T-cell (primary cell): Measurements from ENCODE around the gene CLASP1. TPM values are rescaled to one million over a fixed set of nuclear protein-coding genes. Genes with fewer than 3 reads are reported as not detected.
"Not testable (repeated sequence)": the region's sequence is repeated elsewhere in the genome, so short reads cannot be mapped to it uniquely, and the experiment has no call there.

Experiments used
- ATAC-seq, 4 experiments: fragments of 200-7000 bp in 3 of 4; fragments of 150-1000 bp in 1 of 4; cut with Tn5 transposase; replicated peaks in 1 of 4; 1 replicate in 3 of 4; 2 replicates in 1 of 4; pipeline ENCODE4 v1.10.0; 2021; ENCODE audit warnings: moderate library complexity in 3 of 4, mild to moderate bottlenecking in 2 of 4, moderate number of reproducible peaks in 1 of 4
- CTCF ChIA-PET, 2 donors: fragments of 300-600 bp; sonication (Branson Sonifier 250); formaldehyde crosslinking; loops; one replicate each; lab custom pipeline; 2022; ENCODE audit warnings: antibody characterized with exemption in 2 of 2; lab: Charles Lee
- POLR2A ChIA-PET, 2 donors: fragments of 300-600 bp; sonication (Branson Sonifier 250); formaldehyde crosslinking; loops; one replicate each; lab custom pipeline; 2022; ENCODE audit warnings: antibody characterized with exemption in 2 of 2; lab: Charles Lee
- DNase-seq, 35 experiments: peaks; one replicate each; pipeline versions ENCODE4 v3.0.0 to v3.0.0-alpha.2; 2013 to 2023
- H3K27ac ChIP-seq: one replicate; pipeline ENCODE4 v1.5.1; 2013; ENCODE audit warnings: low read length
- H3K27me3 ChIP-seq, 2 experiments: replicated peaks in 1 of 2; 1 replicate in 1 of 2; 2 replicates in 1 of 2; pipeline versions ENCODE4 v1.6.1 to v1.7.0; 2013; ENCODE audit warnings: low read length in 1 of 2, mixed read lengths in 1 of 2; ENCODE audit not compliant: control insufficient read depth in 2 of 2, insufficient read depth in 2 of 2; ENCODE audit errors: extremely low read depth in 1 of 2
- H3K36me3 ChIP-seq, 2 donors: 1 replicate in 1 of 2; 2 replicates in 1 of 2; pipeline versions ENCODE4 v1.6.1 to v1.7.0; 2013; ENCODE audit warnings: low read length in 1 of 2; ENCODE audit not compliant: control insufficient read depth in 2 of 2, insufficient read depth in 1 of 2; ENCODE audit errors: extremely low read depth in 1 of 2
- H3K4me1 ChIP-seq, 2 experiments: 1 replicate in 1 of 2; 2 replicates in 1 of 2; pipeline versions ENCODE4 v1.6.1 to v1.7.0; 2013; ENCODE audit warnings: low read length in 2 of 2, mixed read lengths in 1 of 2; ENCODE audit not compliant: insufficient read depth in 2 of 2, control insufficient read depth in 1 of 2; ENCODE audit errors: extremely low read depth in 1 of 2
- H3K4me3 ChIP-seq, 2 donors: 1 replicate in 1 of 2; 2 replicates in 1 of 2; pipeline versions ENCODE4 v1.5.1 to v1.7.0; 2013; ENCODE audit warnings: mild to moderate bottlenecking in 2 of 2, low read length in 1 of 2, moderate library complexity in 1 of 2; ENCODE audit not compliant: control insufficient read depth in 1 of 2; ENCODE audit errors: extremely low read depth in 1 of 2
- H3K9me3 ChIP-seq: 2 replicates; pipeline ENCODE4 v1.7.0; 2013
- H3K27ac Mint-ChIP-seq, 2 donors: one replicate each; pipeline ENCODE4 v1.8.0; 2020 to 2021; ENCODE audit warnings: mild to moderate bottlenecking in 2 of 2, mixed read lengths in 2 of 2
- H3K27me3 Mint-ChIP-seq, 2 donors: one replicate each; pipeline ENCODE4 v1.8.0; 2021 to 2022; ENCODE audit warnings: mixed read lengths in 2 of 2
- H3K36me3 Mint-ChIP-seq: one replicate; pipeline ENCODE4 v1.8.0; 2021; ENCODE audit warnings: mixed read lengths
- H3K4me1 Mint-ChIP-seq, 3 donors: one replicate each; pipeline ENCODE4 v1.8.0; 2020 to 2022; ENCODE audit warnings: mixed read lengths in 3 of 3, mild to moderate bottlenecking in 1 of 3
- H3K4me3 Mint-ChIP-seq, 3 donors: one replicate each; pipeline ENCODE4 v1.8.0; 2020 to 2022; ENCODE audit warnings: mild to moderate bottlenecking in 3 of 3, mixed read lengths in 3 of 3, moderate library complexity in 3 of 3
- H3K9me3 Mint-ChIP-seq, 3 donors: one replicate each; pipeline ENCODE4 v1.8.0; 2020 to 2022; ENCODE audit warnings: mixed read lengths in 3 of 3
- WGBS: methylation state at CpG from one replicate; pipeline ENCODE4 v1.1.5; 2013; ENCODE audit warnings: missing lambda C conversion rate; ENCODE audit not compliant: insufficient coverage; 5-methylcytosine and 5-hydroxymethylcytosine counted together
- total RNA-seq, 35 experiments: library from RNA in 6 of 35; stranded (reverse) in 6 of 35; fragments of 120-200 nt in 1 of 35; gene quantifications; one replicate each; pipeline versions ENCODE4 v1.2.1 to v1.2.4 and lab custom pipeline; 2013 to 2026

CLASP1 gene
- total RNA-seq, 5 donors from 2014 or later (not counting 1 experiment from before 2014, with no cell fraction given) = 57.8 to 72.8 (median 65.1) TPM

DNA sequence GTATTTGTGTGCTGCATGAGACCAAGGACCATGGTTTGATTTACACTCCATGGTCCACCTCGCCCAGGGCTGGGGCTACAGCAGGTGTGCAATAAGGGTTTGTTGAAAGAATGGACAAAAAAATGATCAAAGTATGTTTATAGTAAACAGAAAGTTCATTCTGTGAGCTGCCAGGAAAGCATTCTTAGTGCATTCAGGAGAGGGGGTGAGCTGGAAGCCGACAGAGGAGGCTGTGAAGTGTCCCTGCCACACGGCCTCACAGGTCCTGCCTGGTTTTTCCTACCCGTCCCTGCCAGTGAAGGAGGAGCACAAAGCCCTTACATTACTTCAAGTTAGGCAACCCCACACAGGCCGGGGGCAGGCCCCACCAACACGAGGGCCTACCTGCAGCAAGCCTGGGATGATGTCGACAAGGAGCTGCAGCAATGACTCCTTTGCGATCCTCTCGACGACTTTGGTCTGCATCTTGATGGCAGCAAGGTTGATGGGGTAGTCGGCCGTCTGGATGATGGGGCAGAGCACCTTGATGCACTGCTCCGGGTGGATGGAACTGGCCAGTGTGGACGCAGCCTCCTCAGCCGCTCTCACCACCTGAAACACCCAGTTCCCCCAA lies 301.0 kb downstream of the CLASP1 start:
- no peak for ATAC-seq

DNA sequence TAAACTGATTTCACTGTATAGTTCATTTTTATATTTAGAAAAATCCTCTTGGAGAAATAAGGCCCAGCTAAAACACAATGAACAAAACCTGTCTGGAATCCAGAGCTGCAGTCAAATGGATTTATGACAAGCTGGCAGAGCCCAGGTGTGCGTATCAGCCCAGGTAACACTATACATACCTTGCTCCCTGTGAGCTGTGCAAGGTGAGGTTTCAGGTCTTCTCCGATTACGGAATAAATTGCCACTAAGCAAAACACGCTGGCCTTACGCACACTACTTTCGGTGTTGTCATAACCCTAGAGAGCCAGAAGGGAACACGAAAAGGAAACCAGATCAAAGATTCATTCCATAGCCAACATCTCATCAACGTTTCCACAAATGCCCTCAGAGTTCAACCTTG lies 302.4 kb downstream of the CLASP1 start:
- Mint-ChIP-seq H3K4me1 (no peaks in the 10 kb centered on the region), H3K9me3 (no peaks in the 10 kb centered on the region), H3K27me3 (no peaks in the 10 kb centered on the region), H3K36me3 (peaks cover 63% of the 10 kb centered on the region), H3K4me3 (no peak overlapping the region), H3K27ac (no peak overlapping the region)
- Histone ChIP-seq H3K4me1 (no peaks in the 10 kb centered on the region), H3K27ac (no peak overlapping the region), H3K36me3 (peaks cover 18 to 79% of the 10 kb centered on the region in 2 donors), H3K4me3 (no peak overlapping the region), H3K9me3 (no peaks in the 10 kb centered on the region), H3K27me3 (no peaks in the 10 kb centered on the region)
- ATAC-seq = no peak
- CTCF ChIA-PET = no interaction called here
- no peak for DNase-seq
- 95% methylated on average over 7 of the region's 8 CpGs for WGBS
- POLR2A ChIA-PET = no interaction called here

More for the DNA sequence above, 301.0 kb downstream of the CLASP1 start:
- no peak overlapping the region for H3K27ac ChIP-seq
- no peaks in the 10 kb centered on the region for H3K9me3 ChIP-seq
- CTCF ChIA-PET = no interaction called here
- H3K4me1 Mint-ChIP-seq = no peaks in the 10 kb centered on the region
- POLR2A ChIA-PET = no interaction called here
- no peaks in the 10 kb centered on the region for H3K27me3 ChIP-seq
- H3K36me3 ChIP-seq = peaks cover 22 to 88% of the 10 kb centered on the region in 2 donors
- H3K4me3 ChIP-seq = no peak overlapping the region
- 96% methylated on average over 9 of the region's 15 CpGs for WGBS
- H3K9me3 Mint-ChIP-seq = no peaks in the 10 kb centered on the region
- no peak overlapping the region for H3K4me3 Mint-ChIP-seq
- peaks cover 54% of the 10 kb centered on the region for H3K36me3 Mint-ChIP-seq
- H3K27ac Mint-ChIP-seq = no peak overlapping the region
- no peaks in the 10 kb centered on the region for H3K4me1 ChIP-seq
- no peak for DNase-seq
- no peaks in the 10 kb centered on the region for H3K27me3 Mint-ChIP-seq

DNA sequence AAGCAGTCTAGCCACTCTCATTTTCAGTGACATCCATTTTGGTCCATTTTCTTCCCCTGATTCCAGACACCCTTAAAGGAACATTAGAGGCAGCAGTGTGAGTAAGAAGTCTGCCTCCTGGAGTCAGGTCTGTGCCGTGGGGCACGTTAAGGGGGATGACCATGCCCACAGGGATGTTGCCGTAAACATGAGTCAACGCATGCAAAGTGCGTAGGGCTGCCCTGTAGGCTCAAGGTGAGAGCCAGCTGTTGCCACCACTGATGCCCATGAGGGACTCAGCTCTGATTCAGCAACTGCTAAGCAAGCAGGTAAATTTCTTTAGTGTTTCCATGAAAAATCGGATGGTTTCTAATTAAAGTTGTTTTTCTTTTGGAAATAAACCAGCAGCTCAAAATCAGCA lies 302.9 kb downstream of the CLASP1 start:
- H3K9me3 ChIP-seq = no peaks in the 10 kb centered on the region
- Mint-ChIP-seq H3K4me1 (no peaks in the 10 kb centered on the region), H3K36me3 (peaks cover 67% of the 10 kb centered on the region), H3K4me3 (no peak overlapping the region), H3K27me3 (no peaks in the 10 kb centered on the region), H3K27ac (no peak overlapping the region), H3K9me3 (no peaks in the 10 kb centered on the region)
- no peak overlapping the region for H3K27ac ChIP-seq
- H3K4me3 ChIP-seq = no peak overlapping the region
- DNase-seq (no peak), ATAC-seq (no peak)
- no peaks in the 10 kb centered on the region for H3K27me3 ChIP-seq
- ChIA-PET CTCF (no interaction called here), POLR2A (no interaction called here)
- no peaks in the 10 kb centered on the region for H3K4me1 ChIP-seq
- peaks cover 18 to 76% of the 10 kb centered on the region in 2 donors for H3K36me3 ChIP-seq
- 97% methylated on average over 5 of the region's 6 CpGs for WGBS

DNA sequence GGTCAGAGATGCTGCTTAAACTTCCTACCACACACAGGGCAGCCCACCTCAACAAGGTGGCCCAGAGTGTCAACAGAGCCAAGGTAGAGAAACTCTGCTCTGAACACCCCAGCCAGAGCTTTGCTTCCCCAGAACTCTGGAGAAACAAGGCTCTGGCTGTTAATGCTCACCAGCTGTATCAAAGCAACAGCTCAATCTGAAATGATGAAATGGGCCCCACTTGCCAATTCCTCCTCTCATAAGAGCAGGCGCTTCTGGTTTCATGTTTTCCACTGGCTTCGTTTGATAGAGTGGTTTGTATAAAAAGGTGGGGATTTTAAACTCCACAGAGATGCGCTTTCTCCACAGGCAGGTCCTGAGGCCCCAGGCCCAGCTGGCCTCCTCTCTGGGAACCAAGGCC lies 303.4 kb downstream of the CLASP1 start:
- H3K4me1 Mint-ChIP-seq = no peaks in the 10 kb centered on the region
- peaks cover 18 to 76% of the 10 kb centered on the region in 2 donors for H3K36me3 ChIP-seq
- no peaks in the 10 kb centered on the region for H3K9me3 Mint-ChIP-seq
- H3K36me3 Mint-ChIP-seq = peaks cover 64% of the 10 kb centered on the region
- DNase-seq (no peak), ATAC-seq (no peak)
- ChIA-PET CTCF (no interaction called here), POLR2A (no interaction called here)
- H3K4me1 ChIP-seq = no peaks in the 10 kb centered on the region
- no peak overlapping the region for H3K27ac Mint-ChIP-seq
- H3K27ac ChIP-seq = no peak overlapping the region
- no peak overlapping the region for H3K4me3 Mint-ChIP-seq
- H3K4me3 ChIP-seq = no peak overlapping the region
- WGBS = no CpG with 5 or more reads among the region's 3 CpGs
- H3K27me3 ChIP-seq = no peaks in the 10 kb centered on the region
- H3K27me3 Mint-ChIP-seq = no peaks in the 10 kb centered on the region
- no peaks in the 10 kb centered on the region for H3K9me3 ChIP-seq

- Mint-ChIP-seq H3K36me3 (peaks cover 66% of the 10 kb centered on the region), H3K9me3 (no peaks in the 10 kb centered on the region), H3K4me1 (no peaks in the 10 kb centered on the region), H3K27me3 (no peaks in the 10 kb centered on the region), H3K4me3 (no peak overlapping the region), H3K27ac (no peak overlapping the region)
- Histone ChIP-seq H3K9me3 (no peaks in the 10 kb centered on the region), H3K27me3 (no peaks in the 10 kb centered on the region), H3K4me1 (no peaks in the 10 kb centered on the region), H3K27ac (no peak overlapping the region), H3K36me3 (peaks cover 18 to 76% of the 10 kb centered on the region in 2 donors), H3K4me3 (no peak overlapping the region)
- ATAC-seq (no peak), DNase-seq (no peak)
- ChIA-PET CTCF (no interaction called here), POLR2A (no interaction called here)
- WGBS = 100% methylated on average over 2 of the region's 6 CpGs
These were observed 304.2 kb downstream of the CLASP1 start for GRCh38 chr2:121345101-121345500.

DNA sequence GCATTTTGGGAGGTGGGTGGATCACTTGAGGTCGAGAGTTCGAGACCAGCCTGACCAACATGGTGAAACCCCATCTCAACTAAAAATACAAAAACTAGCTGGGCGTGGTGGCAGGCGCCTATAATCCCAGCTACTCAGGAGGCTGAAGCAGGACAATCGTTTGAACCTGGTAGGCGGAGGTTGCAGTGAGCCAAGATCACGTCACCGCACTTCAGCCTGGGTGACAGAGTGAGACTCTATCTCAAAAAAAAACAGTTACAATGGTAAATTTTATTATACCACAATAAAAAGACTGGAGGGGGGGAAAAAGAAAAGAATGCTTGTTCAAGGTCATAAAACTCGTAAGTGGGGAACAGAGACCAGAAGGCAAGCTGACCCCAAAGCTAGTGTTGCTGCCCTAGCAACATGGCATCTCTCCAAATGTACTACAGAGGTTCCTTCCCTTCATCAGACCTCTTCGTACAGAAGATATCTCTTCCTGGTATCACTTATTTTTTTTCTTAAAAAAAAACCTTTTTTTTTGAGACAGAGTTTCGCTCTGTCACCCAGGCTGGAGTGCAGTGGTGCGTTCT lies 305.3 kb downstream of the CLASP1 start:
- H3K9me3 ChIP-seq, DNase-seq, ATAC-seq, CTCF ChIA-PET, H3K4me1 ChIP-seq, H3K4me1 Mint-ChIP-seq, H3K4me3 Mint-ChIP-seq, H3K27ac ChIP-seq, H3K27me3 Mint-ChIP-seq, H3K4me3 ChIP-seq, H3K27ac Mint-ChIP-seq, POLR2A ChIA-PET, H3K9me3 Mint-ChIP-seq, H3K27me3 ChIP-seq: not testable (repeated sequence)
- H3K36me3 Mint-ChIP-seq = peaks cover 71% of the 10 kb centered on the region
- H3K36me3 ChIP-seq = peaks cover 18 to 73% of the 10 kb centered on the region in 2 donors
- WGBS = 94% methylated on average over 3 of the region's 12 CpGs
